Activated CD4-positive, alpha-beta T cell treated with anti-CD3 and anti-CD28 coated beads, Interleukin-2, Interleukin-4, amounts not matched to agents 100 ng/mL and 50 ng/mL, durations not matched to agents 16 hours and 8 hours (primary cell): ENCODE measurements around the gene UPB1.
"Not testable (repeated sequence)": the region's sequence is repeated elsewhere in the genome, so short reads cannot be mapped to it uniquely, and the experiment has no call there.

Experiments
- DNase-seq: peaks from one replicate; pipeline ENCODE4 v3.0.0-alpha.2; 2020; ENCODE audit warnings: low spot score

UPB1 gene

DNA sequence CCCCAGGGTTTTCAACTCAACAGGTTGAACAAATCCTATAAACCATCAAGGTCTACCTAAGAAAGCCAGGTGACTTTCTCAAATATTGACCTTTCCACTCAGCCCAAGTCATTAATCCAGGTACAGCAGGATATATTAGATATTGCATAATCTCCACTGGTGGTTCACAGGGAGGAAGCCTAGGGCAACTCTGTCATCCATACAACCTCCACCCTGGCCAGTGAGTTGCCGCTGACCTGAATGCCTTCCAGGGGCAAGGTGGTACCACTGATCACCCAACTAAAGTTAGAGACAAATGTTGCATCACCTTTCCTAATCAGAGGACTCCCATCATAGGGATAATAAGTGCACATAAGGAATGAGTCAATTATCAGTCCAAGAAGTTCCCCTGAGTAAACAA, 36.9 kb downstream of the UPB1 start:
- DNase-seq = no peak

DNA sequence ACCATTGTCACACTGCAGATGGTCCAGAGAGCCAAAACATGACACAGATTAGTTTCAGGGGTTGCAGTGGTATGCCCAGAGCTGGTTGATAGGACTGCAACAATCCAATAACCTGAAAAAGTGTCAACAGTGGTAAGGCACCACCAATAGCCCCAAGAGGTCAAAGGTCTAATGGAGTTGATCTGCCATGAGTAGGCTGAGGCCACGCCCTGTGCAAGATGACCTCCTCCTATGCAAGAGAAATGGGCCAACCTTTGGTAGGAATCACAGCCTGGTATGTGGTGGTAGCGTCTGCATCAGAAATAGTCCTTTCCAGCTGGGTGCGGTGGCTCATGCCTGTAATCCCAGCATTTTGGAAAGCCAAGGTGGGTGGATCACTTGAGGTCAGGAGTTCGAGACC, 40.2 kb downstream of the UPB1 start:
- DNase-seq = no peak

DNA sequence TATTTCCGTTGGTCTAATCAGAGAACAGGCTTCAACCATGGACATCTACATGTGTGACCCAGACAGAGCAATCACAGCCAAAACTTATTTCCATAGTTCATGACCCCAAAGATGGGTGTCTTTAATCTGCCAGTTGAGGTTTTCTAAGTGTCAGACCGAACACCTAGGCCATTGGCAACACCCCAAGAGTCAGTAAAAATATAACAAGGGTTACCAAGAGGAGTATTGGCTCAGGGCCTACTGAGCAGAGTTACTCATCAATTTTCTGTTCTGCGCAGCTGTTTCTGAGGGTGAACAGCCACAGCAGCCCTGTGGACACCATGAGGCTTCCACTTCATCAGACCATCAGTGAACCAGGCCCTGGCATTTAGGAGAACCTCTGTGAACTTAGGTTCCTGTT, 41.0 kb downstream of the UPB1 start:
- no peak for DNase-seq

DNA sequence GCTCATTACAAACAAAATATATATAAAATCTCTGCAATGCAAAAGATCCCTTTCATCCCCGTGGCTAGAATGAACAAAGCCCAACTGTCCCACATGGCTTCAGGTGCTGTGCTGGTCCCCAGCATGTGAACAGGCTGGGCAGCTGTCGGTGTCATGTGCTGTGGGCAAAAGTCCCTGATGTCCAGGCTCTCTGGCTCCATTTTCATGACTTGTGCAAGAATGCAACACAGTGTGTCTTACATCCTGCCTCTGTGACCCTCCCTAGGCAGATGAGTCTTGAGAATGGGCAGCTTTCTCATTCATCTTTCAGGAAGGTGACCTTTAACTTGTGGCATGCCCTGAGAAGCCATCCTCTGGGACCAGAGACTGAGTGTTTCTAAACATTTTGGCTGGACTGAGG, 45.3 kb downstream of the UPB1 start:
- DNase-seq = no peak

DNA sequence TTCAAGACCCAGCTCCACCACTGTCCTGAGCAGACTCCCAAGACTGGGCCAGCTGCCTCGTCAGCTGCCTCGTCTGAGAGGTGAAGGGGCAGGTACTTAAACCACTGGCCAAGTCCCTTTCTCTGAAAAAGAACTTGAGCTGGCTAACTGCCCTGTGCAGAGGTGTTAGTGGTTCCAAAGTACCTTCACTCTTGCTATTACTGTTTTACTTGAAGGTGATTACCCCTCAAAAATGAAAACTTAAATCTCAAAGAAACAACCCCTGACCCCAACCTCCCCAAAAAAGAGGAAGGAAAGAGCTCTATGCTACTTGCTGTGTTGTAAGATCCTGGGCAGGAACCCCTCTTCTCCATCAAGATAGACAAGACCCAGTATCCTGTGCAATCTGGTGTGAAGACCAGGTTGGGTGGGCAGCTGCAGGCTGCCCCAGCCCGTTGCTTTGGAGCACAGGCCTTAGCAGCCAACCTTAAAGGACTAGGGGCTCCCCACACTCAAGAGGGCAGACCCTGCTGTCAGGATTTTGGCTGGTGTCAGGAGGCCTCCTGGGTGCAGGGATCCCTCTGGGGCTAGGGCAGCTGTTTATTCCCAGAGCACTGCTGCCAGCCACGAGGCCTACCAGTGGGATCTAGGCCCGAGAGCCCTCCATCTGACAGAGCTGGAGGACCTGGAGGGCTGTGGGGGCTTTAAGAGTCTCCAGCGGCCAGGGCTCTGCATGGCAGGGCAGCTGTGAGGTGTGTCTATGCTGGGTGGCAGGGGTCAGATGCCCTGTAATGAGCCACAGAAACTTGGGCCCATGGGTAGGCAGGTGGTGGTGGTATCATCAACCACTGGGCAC, 46.8 kb downstream of the UPB1 start:
- no peak for DNase-seq

DNA sequence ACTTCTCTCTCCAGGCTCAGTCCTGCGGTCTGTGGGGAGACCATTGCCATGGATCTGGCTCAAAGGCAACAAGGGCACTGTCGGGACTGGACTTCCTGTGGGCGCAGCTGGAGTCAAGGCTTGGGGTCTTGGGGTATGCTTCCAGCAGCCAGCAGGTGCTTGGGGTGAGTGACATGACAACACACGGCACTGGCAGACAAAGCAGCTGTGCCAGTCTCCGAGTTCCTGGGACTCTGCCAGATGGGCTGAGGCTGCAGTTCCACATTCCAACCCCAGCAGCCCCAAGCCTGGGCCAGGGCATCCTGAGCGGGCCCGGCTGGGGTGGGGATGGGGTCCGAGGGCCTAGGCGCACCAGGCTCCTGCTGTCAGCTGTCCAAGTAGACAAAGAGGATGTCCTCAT, 47.5 kb downstream of the UPB1 start:
- DNase-seq = no peak

DNA sequence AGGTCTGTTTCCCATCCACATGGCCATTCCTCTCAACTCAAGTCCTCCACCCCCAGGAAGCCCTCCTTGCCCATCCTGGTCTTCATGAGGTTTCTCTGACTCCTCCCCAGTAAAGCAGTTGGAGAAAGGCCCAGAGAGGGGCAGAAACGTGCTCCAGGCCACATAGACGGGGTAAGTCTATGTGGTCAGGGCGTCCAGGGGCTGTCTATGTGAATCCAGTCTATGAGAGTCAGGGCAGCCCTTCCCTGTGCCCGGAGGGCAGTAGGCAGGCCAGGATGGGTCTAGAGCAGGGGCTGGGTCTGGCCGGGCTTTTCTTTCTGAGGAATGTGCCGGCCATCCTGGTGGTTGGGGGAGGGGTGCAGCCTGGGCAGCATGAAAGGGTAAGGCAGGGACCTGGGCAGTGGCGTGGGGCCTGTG, 48.1 kb downstream of the UPB1 start:
- no peak for DNase-seq

DNA sequence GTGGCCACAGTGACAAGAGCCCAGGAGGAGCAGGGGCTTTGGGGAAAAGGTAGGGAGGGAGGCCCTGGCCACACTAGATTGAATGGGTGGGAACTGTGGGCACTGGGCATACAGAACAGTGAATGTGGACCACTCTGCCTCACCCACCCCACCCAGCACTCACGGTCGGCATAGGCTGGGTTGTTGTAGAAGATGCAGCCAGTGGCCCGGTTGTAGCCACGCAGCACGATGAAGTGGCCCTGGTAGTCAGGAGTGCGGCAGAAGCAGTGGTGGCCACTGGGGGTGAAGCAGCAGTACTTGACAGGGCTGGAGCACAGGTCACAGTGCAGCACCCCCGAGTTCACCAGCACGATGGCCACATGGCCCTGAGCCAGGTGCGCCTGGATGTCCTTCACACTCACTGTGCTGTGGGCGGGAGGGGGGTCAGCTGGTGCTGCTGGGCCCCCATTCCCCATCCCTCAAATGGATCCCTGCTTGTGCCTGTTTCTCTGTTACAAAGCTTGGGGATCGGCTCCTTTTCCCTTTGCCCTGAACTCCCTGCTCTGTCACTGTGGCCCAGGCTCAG, 48.6 kb downstream of the UPB1 start:
- no peak for DNase-seq

DNA sequence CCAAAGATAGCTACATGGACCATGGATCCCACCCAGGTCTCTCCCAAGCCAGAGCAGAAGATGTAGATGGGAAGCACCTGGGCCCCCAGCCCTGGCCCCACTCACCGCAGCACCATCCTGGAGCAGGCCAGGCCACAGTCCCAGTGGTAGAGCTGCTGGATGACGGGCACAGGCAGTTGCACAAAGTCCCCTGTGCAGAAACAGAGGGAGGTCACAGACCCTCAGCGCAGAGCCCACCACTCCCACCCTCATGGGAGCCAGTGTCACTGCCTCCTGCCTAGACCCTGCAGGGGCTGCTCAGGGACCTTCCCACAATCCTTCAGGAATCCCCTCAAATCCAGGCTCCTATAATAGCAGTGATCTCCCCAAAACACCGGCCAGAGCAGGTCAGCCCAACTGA, 53.7 kb downstream of the UPB1 start:
- DNase-seq = no peak

DNA sequence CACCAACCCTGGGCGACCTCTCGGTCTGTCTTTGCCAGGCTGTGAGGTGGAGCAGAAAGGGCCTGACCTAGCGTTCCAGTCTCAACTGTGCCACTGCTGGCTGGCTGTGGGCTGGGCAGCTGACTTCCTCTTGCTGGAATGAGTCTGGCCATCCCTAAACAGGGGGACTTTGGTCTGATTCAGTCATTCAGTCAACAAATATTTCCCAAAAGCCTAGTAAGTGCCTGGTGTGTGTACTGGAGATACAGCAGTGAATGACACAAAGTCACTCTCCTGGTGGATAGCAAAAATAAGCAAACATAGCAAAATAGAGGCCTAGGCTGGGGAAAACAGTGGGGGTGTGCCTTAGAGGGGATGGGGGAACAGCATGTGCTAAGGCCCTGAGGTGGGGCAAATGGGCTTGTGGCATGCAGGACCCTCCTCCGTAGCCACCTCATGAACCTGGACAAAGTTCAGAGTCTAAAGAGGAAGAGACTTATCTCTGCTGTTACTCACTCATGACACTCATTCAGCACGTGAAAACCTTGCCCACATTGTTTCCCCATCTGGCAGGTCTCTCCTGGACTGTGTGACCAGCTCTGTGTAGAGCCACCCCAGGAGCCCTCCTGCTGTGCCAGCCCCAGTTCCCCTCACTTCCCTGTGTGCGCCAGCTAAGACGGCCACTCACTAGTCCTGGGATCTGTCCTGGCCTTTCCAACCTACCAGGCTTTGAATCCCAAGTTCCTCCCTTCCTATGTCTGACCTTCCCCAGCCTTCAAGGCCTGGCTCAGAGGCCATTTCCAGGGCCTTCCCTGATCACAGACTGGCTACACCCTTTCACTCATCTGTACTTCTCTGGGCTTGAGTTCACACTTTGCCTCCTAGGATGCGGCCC, 55.1 kb downstream of the UPB1 start:
- DNase-seq = no peak

DNA sequence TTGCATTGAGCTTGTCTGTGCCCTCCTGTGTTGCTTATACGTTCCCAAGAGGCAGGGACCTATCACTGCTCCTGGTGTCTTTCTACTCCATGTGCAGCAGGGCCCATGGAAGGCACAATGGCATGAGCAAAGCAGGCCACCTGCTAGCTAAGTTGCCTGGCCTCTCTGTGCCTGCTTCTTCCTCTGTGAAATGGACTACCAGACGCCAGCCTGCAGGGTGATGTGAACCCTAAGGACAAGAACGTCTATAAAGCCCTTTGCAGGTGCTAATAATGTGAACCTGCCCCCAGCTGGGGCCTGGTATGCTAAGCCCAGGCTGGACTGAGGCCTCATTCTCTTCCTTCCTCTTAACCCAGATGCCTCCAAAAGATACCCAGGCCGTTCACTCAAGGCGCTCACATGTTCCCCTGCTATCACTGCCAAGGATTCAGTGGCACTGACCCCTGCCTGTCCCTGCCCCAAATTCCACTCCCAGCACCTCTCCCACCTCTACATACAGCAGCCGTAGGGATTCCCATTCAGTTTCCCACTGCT, 55.8 kb downstream of the UPB1 start:
- no peak for DNase-seq

DNA sequence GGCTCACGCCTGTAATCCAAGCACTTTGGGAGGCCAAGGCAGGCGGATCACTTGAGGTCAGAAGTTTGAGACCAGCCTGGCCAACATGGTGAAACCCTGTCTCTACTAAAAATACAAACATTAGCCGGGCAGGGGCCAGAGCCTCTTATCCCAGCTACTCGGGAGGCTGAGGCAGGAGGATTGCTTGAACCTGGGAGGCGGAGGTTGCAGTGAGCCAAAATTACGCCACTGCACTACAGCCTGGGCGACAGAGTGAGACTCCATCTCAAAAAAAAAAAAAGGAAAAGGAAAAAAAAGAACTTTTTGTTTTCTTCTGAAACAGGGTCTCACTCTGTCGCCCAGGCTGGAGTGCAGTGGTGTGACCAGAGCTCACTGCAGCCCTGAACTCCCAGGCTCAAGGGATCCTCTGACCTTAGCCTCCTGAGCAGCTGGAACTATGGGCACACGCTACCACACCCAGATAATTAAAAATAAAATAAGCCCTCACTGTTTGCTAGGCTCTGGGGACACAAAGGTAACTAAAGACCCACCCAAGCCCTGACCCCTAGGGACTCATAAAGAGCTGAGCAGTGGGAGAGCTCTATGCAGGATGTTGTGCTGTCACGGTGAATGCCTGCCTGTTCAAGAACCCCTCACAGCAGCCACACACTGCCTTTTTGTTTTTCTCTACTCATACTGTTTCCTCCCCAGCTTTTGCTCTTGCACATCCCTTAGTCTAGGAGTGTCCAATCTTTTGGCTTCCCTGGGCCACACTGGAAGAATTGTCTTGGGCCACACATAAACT, 57.6 kb downstream of the UPB1 start:
- DNase-seq = not testable (repeated sequence)

DNA sequence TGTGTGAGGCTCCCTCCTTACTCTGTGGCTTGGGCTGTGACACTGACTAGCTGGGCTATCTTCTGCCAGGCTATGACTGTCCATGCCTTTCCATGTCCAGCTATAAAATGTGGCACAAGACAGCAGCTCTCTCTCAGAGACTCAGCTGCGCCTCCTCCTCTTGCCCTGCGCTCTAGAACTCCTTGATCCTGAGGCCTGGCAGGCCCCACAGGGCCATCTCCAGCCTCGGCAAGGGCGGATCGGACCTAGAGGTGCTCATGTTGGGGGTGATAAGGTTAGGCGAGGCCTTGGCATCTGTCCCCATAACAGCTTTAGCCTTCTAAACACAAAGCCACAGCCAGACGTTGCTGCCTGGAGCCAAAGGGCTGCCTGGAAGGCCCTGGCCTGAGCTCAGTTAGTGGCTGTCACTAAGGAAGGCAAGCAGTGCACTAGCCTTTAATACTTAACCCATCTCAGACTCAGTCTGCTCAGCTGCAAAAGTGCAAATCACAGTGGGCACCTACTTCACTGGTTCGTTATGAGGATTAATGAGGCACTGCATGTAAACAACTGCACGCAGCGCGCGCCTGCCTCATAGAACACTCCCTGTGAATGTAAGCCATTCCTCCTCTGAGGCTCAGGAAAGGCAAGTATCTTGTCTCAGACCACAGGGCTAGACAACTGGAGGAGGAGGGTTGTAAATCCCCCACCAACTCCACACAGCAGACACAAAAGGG, 58.6 kb downstream of the UPB1 start:
- no peak for DNase-seq

DNA sequence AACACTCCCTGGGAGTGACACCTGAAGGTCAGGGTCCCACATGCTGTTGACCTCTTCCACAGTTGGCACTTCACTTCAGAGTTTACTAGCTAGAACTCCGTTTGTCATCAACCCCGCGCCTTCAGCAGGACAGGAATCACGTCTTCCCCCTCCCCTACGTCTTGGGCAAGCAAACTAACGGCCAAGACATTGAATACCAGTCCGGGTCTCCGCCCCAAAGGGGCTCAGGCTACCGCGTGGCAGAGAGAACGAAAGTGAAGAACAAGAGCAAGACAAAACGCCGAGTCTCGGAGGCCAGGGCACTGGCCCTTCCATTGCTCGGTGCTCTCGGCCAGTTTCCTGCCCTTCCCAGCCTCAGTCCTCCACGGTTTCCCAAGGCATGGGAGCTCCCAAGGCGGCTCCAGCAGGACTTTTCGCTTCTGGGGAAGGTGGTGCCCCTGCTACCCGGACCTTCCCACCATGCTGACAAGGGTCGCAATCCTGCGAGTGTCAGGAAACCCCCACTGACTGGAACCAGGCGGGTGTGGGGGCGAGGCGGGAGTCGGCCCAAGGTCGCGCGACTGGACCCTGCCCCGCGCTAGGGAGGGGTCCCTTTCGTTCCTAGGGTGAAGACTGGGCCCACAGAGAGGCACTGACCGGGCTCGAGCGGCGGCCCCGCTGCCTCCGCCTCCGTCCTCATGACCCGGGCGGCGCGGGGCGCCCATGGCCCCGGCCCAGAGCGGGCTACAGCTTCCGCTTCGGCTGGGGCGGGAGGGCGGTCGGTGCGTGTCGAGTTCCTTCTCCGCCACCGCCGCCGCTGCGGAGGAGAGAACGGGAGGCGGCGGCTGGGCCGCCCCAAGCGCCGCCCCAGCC, 59.4 kb downstream of the UPB1 start, which contains the start of gene GUCD1:
Gene GUCD1 (minus strand): TSS at position 826 of the 852 bp plus-strand sequence. CDS start 147 bp downstream, at position 679.
- DNase-seq = peak; percentile 25

DNA sequence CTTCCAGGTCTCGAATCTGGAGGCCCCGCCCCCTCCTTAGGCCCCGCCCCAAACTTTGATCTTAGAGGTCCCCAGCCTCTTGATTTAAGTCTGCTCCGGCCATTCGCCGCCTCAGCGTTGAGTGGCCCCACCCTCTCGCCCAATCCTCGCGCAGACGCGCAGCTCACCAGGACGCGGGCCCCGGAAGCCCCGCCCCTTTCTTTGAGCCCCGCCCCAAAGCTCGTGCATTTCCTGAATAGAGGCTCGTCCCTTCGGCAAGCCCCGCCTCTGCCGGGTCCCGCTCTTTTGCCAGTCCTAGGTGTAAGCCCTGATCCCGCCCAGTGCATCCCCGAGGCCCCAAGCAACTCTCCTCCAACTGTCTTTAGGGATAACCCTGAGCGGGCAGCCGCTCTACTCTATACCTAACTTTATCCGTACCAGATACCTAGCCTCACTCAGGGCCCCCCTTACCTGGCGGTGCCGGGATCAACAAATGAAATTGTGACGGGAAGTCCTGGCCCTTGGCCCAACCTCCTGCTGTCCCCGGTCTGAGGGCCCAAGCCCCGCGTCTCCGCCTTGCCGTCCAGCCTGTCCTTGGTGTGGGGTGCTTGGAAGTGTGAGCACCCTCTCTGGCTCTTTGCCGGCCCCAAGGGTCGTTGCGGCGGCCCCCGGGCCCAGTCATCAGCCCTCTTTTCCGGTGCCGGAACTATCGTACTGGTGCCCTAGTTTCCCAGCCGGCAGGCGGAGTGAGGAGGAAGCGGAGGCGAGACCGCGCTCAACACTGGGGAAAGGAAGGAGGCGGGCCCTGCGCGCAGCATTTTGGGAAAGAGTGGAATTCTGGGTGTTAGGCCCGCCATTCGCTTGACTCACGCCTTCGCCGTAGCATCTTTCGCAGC, 60.3 kb downstream of the UPB1 start, which contains the start of gene SNRPD3:
Gene SNRPD3 (plus strand): TSS at position 835 of the 875 bp plus-strand sequence. CDS start 1,676 bp downstream, outside the sequence.
- peak; percentile 100 for DNase-seq

DNA sequence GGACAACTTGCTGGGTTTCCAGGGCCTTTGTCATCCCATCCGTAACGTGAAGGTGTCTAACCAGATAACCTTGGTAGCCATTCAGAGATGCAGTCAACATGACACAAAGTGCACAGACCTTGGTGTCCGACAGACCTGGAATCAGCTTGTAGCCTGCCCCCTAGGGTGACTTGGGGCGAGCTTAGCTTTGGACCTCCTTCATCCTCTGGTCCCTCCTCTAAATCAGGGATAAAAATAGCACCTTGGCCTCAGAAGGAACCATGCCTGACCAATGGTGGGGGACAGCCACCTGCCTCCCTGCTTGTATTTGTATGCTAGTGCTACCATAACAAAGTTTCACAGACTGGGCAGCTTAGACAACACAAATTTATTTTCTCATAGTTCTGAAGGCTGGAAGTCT, 64.3 kb downstream of the UPB1 start:
- no peak for DNase-seq

DNA sequence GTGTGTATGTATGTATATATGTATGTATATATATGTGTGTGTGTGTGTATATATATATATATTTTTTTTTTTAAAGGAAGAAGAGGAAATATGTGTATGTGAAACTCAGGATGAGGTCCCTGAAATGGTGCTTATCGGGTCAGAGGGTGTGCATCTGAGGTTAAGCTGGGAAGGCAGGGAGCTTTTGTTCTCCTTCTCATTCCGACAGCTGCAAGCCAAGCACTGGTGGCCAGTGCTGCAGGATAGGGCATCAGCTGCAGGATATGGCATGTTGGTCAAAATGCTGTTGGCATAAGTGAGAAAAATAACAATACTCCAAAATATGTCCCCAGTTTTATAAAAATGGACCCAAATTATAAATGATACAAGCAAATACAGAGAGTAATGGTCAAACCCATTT, 68.1 kb downstream of the UPB1 start:
- DNase-seq = no peak

DNA sequence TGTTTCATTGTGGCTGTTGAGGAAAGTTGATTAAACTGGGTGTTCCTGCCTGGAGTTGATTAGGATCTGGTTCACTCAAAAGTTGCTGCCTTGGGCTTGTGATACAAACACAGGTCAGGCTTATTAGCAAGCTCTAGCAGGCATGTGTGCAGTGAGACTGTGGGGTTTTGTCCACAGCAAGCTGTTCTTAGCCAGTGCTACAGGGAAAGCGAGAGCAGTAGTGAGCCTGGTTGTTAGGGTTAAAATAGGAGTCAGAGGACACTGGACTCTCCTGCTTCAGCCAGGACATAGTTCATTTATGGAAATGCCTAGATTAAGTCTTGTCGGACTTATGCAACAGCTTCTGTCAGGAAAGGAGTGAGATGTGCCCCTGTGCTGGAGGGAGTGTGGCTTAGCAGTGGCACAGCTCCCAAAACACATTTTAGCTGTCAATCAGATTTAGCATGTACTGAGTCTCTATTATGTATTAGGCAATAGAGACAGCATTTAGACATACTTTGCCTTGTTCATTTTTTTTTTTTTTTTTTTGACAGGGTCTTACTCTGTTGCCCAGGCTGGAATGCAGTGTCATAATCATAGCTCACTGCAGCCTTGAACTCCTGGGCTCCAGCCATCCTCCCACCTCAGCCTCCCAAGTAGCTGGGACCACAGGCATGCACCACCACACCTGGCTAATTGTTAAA, 69.4 kb downstream of the UPB1 start:
- DNase-seq = no peak
